ENCODE data around the gene GID8. TPM values are rescaled to one million over a fixed set of nuclear protein-coding genes. Genes with fewer than 3 reads are reported as not detected.

GID8 gene
- total and polyA plus RNA-seq, 2 of the 13 experiments (the other 11 are each of a cell fraction or from before 2014, with no cell fraction given), result 39.6 to 59.8 TPM

DNA sequence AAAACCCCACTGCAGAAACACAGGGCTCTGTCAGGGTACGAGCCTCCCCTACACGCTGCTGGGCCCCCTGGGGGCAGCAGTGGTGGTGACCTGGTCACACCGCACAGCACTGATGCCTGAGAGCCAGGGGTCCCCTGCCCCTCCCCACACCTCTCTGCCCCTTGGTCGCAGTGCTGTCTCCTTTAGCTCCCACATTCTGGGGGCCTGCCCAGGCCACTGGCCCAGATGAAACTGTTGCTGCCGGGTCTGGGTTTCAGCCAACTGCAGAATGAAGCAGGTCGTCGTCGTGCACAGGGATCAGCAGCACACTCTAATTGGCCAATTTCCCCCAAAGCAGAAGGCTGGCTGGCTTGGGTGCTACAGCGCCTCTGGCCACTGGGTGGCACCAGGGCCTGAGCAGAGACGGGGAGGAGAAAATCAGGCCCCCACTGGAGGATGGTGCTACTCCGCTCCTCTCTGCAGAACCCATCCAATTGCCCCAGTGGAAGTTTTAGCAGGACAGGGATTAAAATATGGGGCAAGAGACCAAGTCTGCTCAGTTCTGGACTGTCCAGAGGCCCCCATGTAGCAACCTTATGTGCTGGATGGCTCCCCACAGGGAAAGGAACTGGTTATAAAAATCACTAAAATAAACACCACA is 37.8 kb upstream of the GID8 start (continued):
- TF ChIP-seq ARHGAP35 (CRISPR knock-in tag; IDR thresholded peaks at IDR 0.05; ENCODE audit: borderline replicate concordance) (no peak; the same call in 1 of the 2 replicates), HMG20B (CRISPR knock-in tag; conservative IDR thresholded peaks at IDR 0.05) (0 out of 2 replicates have a peak, but pooled peaks have one; percentile 29), SNAPC4 (CRISPR knock-in tag; IDR thresholded peaks at IDR 0.05) (0 out of 2 replicates have a peak, but pooled peaks have one; percentile 14), ZFYVE20 (CRISPR knock-in tag; IDR thresholded peaks at IDR 0.05; ENCODE audit: borderline replicate concordance, low read depth) (peak; percentile 73; the same call in 1 of the 2 replicates), CREBL2 (CRISPR knock-in tag; IDR thresholded peaks at IDR 0.05; ENCODE audit: borderline replicate concordance) (no peak), LCORL (IDR thresholded peaks at IDR 0.05) (no peak), LCORL (CRISPR knock-in tag; IDR thresholded peaks at IDR 0.05) (0 out of 2 replicates have a peak, but pooled peaks have one; percentile 52), BCL6 (CRISPR knock-in tag; IDR thresholded peaks at IDR 0.05) (peak; percentile 15; the same call in 1 of the 2 replicates), GABPA (IDR thresholded peaks at IDR 0.05; ENCODE audit: low read depth, low read length) (no peak), GABPA (CRISPR knock-in tag; IDR thresholded peaks at IDR 0.05; ENCODE audit: low read depth) (no peak; the same call in 1 of the 2 replicates), ZNF562 (CRISPR knock-in tag; IDR thresholded peaks at IDR 0.05; ENCODE audit: borderline replicate concordance) (no peak), GATA4 (IDR thresholded peaks at IDR 0.05; ENCODE audit: borderline replicate concordance, low read depth) (no peak), ZNF343 (CRISPR knock-in tag; IDR thresholded peaks at IDR 0.05) (peak; percentile 66; the same call in 1 of the 2 replicates)
- TF ChIP-seq, protein P1, sequence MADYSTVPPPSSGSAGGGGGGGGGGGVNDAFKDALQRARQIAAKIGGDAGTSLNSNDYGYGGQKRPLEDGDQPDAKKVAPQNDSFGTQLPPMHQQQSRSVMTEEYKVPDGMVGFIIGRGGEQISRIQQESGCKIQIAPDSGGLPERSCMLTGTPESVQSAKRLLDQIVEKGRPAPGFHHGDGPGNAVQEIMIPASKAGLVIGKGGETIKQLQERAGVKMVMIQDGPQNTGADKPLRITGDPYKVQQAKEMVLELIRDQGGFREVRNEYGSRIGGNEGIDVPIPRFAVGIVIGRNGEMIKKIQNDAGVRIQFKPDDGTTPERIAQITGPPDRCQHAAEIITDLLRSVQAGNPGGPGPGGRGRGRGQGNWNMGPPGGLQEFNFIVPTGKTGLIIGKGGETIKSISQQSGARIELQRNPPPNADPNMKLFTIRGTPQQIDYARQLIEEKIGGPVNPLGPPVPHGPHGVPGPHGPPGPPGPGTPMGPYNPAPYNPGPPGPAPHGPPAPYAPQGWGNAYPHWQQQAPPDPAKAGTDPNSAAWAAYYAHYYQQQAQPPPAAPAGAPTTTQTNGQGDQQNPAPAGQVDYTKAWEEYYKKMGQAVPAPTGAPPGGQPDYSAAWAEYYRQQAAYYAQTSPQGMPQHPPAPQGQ (CRISPR knock-in tag; IDR thresholded peaks at IDR 0.05; ENCODE audit: borderline replicate concordance), result peak; percentile 51; the same call in 1 of the 2 replicates
- TF ChIP-seq, protein P2, sequence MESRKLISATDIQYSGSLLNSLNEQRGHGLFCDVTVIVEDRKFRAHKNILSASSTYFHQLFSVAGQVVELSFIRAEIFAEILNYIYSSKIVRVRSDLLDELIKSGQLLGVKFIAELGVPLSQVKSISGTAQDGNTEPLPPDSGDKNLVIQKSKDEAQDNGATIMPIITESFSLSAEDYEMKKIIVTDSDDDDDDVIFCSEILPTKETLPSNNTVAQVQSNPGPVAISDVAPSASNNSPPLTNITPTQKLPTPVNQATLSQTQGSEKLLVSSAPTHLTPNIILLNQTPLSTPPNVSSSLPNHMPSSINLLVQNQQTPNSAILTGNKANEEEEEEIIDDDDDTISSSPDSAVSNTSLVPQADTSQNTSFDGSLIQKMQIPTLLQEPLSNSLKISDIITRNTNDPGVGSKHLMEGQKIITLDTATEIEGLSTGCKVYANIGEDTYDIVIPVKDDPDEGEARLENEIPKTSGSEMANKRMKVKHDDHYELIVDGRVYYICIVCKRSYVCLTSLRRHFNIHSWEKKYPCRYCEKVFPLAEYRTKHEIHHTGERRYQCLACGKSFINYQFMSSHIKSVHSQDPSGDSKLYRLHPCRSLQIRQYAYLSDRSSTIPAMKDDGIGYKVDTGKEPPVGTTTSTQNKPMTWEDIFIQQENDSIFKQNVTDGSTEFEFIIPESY (CRISPR knock-in tag; IDR thresholded peaks at IDR 0.05), result peak; percentile 34
- TF ChIP-seq, protein P3, sequence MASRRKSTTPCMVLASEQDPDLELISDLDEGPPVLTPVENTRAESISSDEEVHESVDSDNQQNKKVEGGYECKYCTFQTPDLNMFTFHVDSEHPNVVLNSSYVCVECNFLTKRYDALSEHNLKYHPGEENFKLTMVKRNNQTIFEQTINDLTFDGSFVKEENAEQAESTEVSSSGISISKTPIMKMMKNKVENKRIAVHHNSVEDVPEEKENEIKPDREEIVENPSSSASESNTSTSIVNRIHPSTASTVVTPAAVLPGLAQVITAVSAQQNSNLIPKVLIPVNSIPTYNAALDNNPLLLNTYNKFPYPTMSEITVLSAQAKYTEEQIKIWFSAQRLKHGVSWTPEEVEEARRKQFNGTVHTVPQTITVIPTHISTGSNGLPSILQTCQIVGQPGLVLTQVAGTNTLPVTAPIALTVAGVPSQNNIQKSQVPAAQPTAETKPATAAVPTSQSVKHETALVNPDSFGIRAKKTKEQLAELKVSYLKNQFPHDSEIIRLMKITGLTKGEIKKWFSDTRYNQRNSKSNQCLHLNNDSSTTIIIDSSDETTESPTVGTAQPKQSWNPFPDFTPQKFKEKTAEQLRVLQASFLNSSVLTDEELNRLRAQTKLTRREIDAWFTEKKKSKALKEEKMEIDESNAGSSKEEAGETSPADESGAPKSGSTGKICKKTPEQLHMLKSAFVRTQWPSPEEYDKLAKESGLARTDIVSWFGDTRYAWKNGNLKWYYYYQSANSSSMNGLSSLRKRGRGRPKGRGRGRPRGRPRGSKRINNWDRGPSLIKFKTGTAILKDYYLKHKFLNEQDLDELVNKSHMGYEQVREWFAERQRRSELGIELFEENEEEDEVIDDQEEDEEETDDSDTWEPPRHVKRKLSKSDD (CRISPR knock-in tag; IDR thresholded peaks at IDR 0.05; ENCODE audit: low read depth), result 0 out of 2 replicates have a peak, but pooled peaks have one; percentile 72
